PC-9 (cell line): ENCODE data around the gene IFRD2. TPM values are rescaled to one million over a fixed set of nuclear protein-coding genes. Genes with fewer than 3 reads are reported as not detected.

Experiments used
- BruUV-seq: library from RNA; stranded (reverse); fragments of 400-500 nt; replicated peaks from 2 replicates; lab custom pipeline; 2021; lab: Mats Ljungman, UMichigan
- CTCF ChIA-PET: fragments of 300-600 bp; sonication (Branson Sonifier 250); formaldehyde crosslinking; loops from one replicate; lab custom pipeline; 2022; ENCODE audit warnings: antibody characterized with exemption; lab: Charles Lee
- POLR2A ChIA-PET: fragments of 300-600 bp; sonication (Branson Sonifier 250); formaldehyde crosslinking; loops from one replicate; lab custom pipeline; 2022; ENCODE audit warnings: antibody characterized with exemption; ENCODE audit not compliant: unreplicated experiment; lab: Charles Lee
- DNase-seq, 2 experiments: peaks; one replicate each; pipeline versions ENCODE4 v3.0.0 to v3.0.0-alpha.2; 2015 to 2022; ENCODE audit warnings: mixed read lengths in 1 of 2
- H2AFZ ChIP-seq: fragments of 200-600 bp; sonication (generic); 2 replicates; pipeline ENCODE4 v1.8.1; 2017; ENCODE audit warnings: antibody characterized with exemption
- H3F3A ChIP-seq: fragments of 200-600 bp; sonication (generic); 2 replicates; pipeline ENCODE4 v1.8.1; 2017; ENCODE audit warnings: antibody characterized with exemption, mild to moderate bottlenecking, low read depth; ENCODE audit not compliant: insufficient read depth
- H3K27ac ChIP-seq: fragments of 200-600 bp; sonication (generic); 2 replicates; pipeline ENCODE4 v1.6.1; 2016; ENCODE audit warnings: mixed run types
- H3K27me3 ChIP-seq: fragments of 200-600 bp; sonication (generic); 2 replicates; pipeline ENCODE4 v1.6.1; 2016; ENCODE audit warnings: low read depth, mixed run types; ENCODE audit not compliant: insufficient read depth
- H3K36me3 ChIP-seq: fragments of 200-600 bp; sonication (generic); 2 replicates; pipeline ENCODE4 v1.6.1; 2016; ENCODE audit warnings: low read depth, mixed run types
- H3K4me1 ChIP-seq: fragments of 200-600 bp; sonication (generic); replicated peaks from 2 replicates; pipeline ENCODE4 v1.6.1; 2016; ENCODE audit warnings: mixed run types; ENCODE audit not compliant: insufficient read depth
- H3K4me2 ChIP-seq: fragments of 200-600 bp; sonication (generic); 2 replicates; pipeline ENCODE4 v1.6.1; 2017; ENCODE audit warnings: mixed run types
- H3K4me3 ChIP-seq: fragments of 200-600 bp; sonication (generic); 2 replicates; pipeline ENCODE4 v1.6.1; 2016; ENCODE audit warnings: mixed run types
- H3K79me2 ChIP-seq: fragments of 200-600 bp; sonication (generic); 2 replicates; pipeline ENCODE4 v1.6.1; 2017; ENCODE audit warnings: low read depth, mixed run types
- H3K9me2 ChIP-seq: fragments of 200-600 bp; sonication (generic); 2 replicates; pipeline ENCODE4 v1.8.1; 2017; ENCODE audit warnings: mild to moderate bottlenecking; ENCODE audit not compliant: insufficient read depth
- H3K9me3 ChIP-seq: fragments of 200-600 bp; sonication (generic); 2 replicates; pipeline ENCODE4 v1.8.1; 2016; ENCODE audit warnings: low read depth; ENCODE audit not compliant: insufficient read depth
- H4K20me1 ChIP-seq: fragments of 200-600 bp; sonication (generic); 2 replicates; pipeline ENCODE4 v1.8.1; 2017; ENCODE audit not compliant: insufficient read depth
- CTCF ChIP-seq: fragments of 200-600 bp; sonication (generic); conservative IDR thresholded peaks from 2 replicates; pipeline ENCODE4 v1.6.1; 2017; ENCODE audit warnings: mixed run types, antibody characterized with exemption, mild to moderate bottlenecking, moderate library complexity
- EZH2 ChIP-seq: fragments of 200-600 bp; sonication (generic); IDR thresholded peaks from 2 replicates; pipeline ENCODE4 v1.8.0; 2017; ENCODE audit warnings: antibody characterized with exemption, low read depth
- intact Hi-C: fragments of 100-400 bp; cut with micrococcal nuclease; formaldehyde crosslinking; loops from one replicate; pipeline ENCODE4 v1.10.0; 2022; ENCODE audit not compliant: unreplicated experiment
- total RNA-seq: library from RNA; stranded (reverse); gene quantifications from 2 replicates; pipeline ENCODE4 v1.2.3, GENCODE V29; 2021

Gene IFRD2
- total RNA-seq, 1 experiment from 2014 or later, result 93.1 TPM

DNA sequence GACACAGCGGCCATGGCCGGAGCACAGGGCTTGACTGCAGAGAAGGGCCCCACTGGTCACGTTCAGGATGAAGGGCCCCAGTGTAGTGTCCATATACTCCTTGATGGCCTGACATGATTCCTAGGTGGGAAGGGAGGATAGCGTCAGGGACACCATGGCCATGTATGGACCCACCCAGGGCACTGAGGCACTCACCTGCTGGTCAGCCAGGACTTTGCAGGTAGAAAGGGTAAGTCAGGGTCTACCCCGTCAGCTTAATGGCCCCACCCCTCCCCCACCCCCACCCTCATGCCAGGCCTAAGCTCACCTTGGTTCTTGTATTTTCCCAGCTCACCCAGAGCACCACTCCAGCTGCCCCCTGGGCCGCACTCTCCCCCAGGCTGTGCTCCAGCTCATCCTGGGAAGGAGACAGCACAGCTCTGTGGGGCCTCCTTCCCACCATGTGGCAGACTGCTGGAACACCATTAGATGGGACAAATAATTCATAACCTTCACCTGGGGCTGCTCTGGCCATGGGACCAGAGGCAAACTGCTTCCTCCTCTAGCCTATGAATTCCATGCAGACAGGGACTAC is 8.5 kb upstream of the IFRD2 start:
- Histone ChIP-seq H3K9me3 (no peaks in the 10 kb centered on the region), H3K27ac (peak overlapping the region; percentile 76), H3K27me3 (no peaks in the 10 kb centered on the region), H3K4me3 (no peak overlapping the region; the same call in 1 of the 2 replicates), H4K20me1 (no peaks in the 10 kb centered on the region), H3K9me2 (no peaks in the 10 kb centered on the region), H3K4me2 (peak overlapping the region; percentile 80), H3K36me3 (no peaks in the 10 kb centered on the region), H2AFZ (no peak overlapping the region), H3F3A (peaks cover 9% of the 10 kb centered on the region; the same call in 1 of the 2 replicates), H3K4me1 (peaks cover 20% of the 10 kb centered on the region), H3K79me2 (0 out of 2 replicates have a peak, but pooled peaks cover 10% of the 10 kb centered on the region)
- DNase-seq, result no peak
- ChIA-PET CTCF (no interaction called here), POLR2A (no interaction called here)
- no TSS peak for BruUV-seq
- TF ChIP-seq EZH2, result no peak
- no peak for TF ChIP-seq CTCF
- intact Hi-C loops, result loop anchor here (1.0 kb wide), 1 partner anchor 35 kb away; no protein-coding TSS in a partner anchor

DNA sequence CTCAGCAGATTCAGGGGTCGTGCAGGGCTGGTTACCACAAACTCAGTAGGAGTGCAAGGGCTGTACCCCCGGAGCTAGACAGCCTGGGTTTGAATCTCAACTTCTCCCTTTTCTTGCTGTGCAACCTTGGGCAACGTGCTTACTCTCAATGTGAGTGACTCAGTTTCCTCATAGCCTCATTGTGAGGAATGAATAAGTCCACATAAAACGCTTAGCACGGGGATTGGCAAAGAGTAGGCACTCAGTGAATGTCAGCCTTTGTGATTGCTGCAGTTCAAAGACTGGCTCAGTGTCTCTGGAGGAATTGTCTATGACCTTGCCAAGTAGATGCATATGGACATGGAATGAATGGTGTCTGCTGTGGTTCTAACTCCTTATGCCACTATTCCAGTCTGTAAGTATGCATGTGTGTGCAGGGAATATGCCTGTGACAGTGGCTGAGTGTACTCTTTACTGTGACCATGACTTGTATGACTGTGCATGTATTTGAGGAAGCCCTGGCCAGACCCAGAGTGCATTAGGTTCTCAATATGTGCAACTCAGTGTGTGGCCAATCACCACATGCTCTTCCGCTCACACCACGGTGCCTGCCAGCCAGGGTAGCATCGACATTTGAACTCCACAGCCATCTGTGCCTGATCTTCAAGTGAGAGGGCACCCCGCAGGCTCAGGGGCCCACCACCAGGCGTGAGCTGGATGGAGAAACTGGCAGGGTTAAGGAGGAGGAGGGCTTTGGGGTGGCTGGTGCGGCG is 7.9 kb upstream of the IFRD2 start:
- BruUV-seq, result TSS peak; percentile 95
- Histone ChIP-seq H3K36me3 (no peaks in the 10 kb centered on the region), H3K79me2 (0 out of 2 replicates have a peak, but pooled peaks cover 10% of the 10 kb centered on the region), H3K27ac (peak overlapping the region; percentile 76), H3K4me3 (peak overlapping the region; percentile 48; the same call in 1 of the 2 replicates), H3K4me1 (peaks cover 20% of the 10 kb centered on the region), H3K27me3 (no peaks in the 10 kb centered on the region), H2AFZ (no peak overlapping the region; the same call in 1 of the 2 replicates), H4K20me1 (no peaks in the 10 kb centered on the region), H3K9me3 (no peaks in the 10 kb centered on the region), H3K4me2 (peak overlapping the region; percentile 80), H3F3A (peaks cover 9% of the 10 kb centered on the region; the same call in 1 of the 2 replicates), H3K9me2 (no peaks in the 10 kb centered on the region)
- intact Hi-C loops, result loop anchor here (1.0 to 2.0 kb wide), 3 partner anchors 17 to 35 kb away; no protein-coding TSS in a partner anchor
- no peak for DNase-seq
- CTCF ChIA-PET, result interaction anchor here (0.6 to 0.9 kb wide), 5 partner anchors 18 to 54 kb away, joined by 3 to 7 read pairs (median 3); partner anchors contain the start of gene TUSC2
- TF ChIP-seq CTCF (no peak), EZH2 (no peak)
- POLR2A ChIA-PET, result interaction anchor here (0.6 to 1.2 kb wide), 8 partner anchors 17 to 328 kb away, joined by 5 to 36 read pairs (median 8); partner anchors contain the start of genes SEMA3B and TUSC2

DNA sequence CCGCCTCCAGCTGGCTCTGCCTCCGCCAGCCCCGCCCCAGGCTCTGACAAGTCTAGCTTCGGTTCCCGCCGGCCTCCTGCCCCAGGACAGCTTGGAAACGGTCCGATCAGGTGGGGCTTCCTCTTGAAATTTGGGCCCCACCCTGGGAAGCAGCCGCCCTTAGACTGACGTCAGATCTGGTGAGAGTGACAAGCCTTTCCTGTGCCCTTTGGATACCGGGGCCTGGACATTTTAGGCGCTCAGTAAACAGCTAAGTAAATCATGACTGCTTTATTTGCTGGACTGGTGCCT is 7.4 kb upstream of the IFRD2 start:
- ChIA-PET POLR2A (interaction anchor here (0.6 to 1.2 kb wide), 9 partner anchors 18 to 328 kb away, joined by 3 to 36 read pairs (median 6); partner anchors contain the start of genes SEMA3B and TUSC2), CTCF (interaction anchor here (0.5 to 0.9 kb wide), 6 partner anchors 18 to 270 kb away, joined by 3 to 9 read pairs (median 4); partner anchors contain the start of genes HEMK1 and TUSC2)
- Histone ChIP-seq H3K79me2 (0 out of 2 replicates have a peak, but pooled peaks cover 10% of the 10 kb centered on the region), H3K4me3 (peak overlapping the region; percentile 48; the same call in 1 of the 2 replicates), H3K27me3 (no peaks in the 10 kb centered on the region), H3K4me2 (peak overlapping the region; percentile 80), H3K36me3 (no peaks in the 10 kb centered on the region), H2AFZ (no peak overlapping the region; the same call in 1 of the 2 replicates), H3K9me3 (no peaks in the 10 kb centered on the region), H3F3A (peaks cover 9% of the 10 kb centered on the region; the same call in 1 of the 2 replicates), H4K20me1 (no peaks in the 10 kb centered on the region), H3K9me2 (no peaks in the 10 kb centered on the region), H3K4me1 (peaks cover 20% of the 10 kb centered on the region), H3K27ac (peak overlapping the region; percentile 76)
- intact Hi-C loops, result loop anchor here (1.0 to 2.0 kb wide), 2 partner anchors 18 to 35 kb away; no protein-coding TSS in a partner anchor
- TF ChIP-seq CTCF, result no peak
- no peak for TF ChIP-seq EZH2
- BruUV-seq, result no TSS peak
- DNase-seq, result no peak
